Ishikawa (cell line): ENCODE data around the gene AP3B1.

Source experiments
- CEBPB ChIP-seq: IDR thresholded peaks from 2 replicates; pipeline ENCODE4 v1.6.1; 2012
- CREB1 ChIP-seq: IDR thresholded peaks from 2 replicates; pipeline ENCODE4 v1.6.1; 2012; ENCODE audit warnings: low read depth
- EGR1 ChIP-seq: IDR thresholded peaks from 2 replicates; pipeline ENCODE4 v1.6.1; 2012
- EP300 ChIP-seq: IDR thresholded peaks from 2 replicates; pipeline ENCODE4 v1.6.1; 2012; ENCODE audit warnings: borderline replicate concordance
- FOXM1 ChIP-seq: IDR thresholded peaks from 2 replicates; pipeline ENCODE4 v1.6.1; 2012; ENCODE audit warnings: low read depth, borderline replicate concordance
- MAX ChIP-seq: IDR thresholded peaks from 2 replicates; pipeline ENCODE4 v1.6.1; 2012
- NFIC ChIP-seq: IDR thresholded peaks from 2 replicates; pipeline ENCODE4 v1.6.1; 2012
- RAD21 ChIP-seq: IDR thresholded peaks from 2 replicates; pipeline ENCODE4 v1.6.1; 2012; ENCODE audit warnings: low read depth
- REST ChIP-seq: IDR thresholded peaks from 2 replicates; pipeline ENCODE4 v1.6.1; 2012; ENCODE audit warnings: low read depth, mild to moderate bottlenecking
- TAF1 ChIP-seq: IDR thresholded peaks from 2 replicates; pipeline ENCODE4 v1.6.1; 2012; ENCODE audit warnings: low read depth, mild to moderate bottlenecking
- TCF12 ChIP-seq: IDR thresholded peaks from 2 replicates; pipeline ENCODE4 v1.6.1; 2012; ENCODE audit warnings: low read depth
- TEAD4 ChIP-seq: IDR thresholded peaks from 2 replicates; pipeline ENCODE4 v1.6.1; 2012
- USF1 ChIP-seq: IDR thresholded peaks from 2 replicates; pipeline ENCODE4 v1.6.1; 2012
- YY1 ChIP-seq: IDR thresholded peaks from 2 replicates; pipeline ENCODE4 v1.6.1; 2012; ENCODE audit warnings: low read depth
- ZBTB7A ChIP-seq: IDR thresholded peaks from 2 replicates; pipeline ENCODE4 v1.6.1; 2012; ENCODE audit warnings: low read depth

AP3B1 gene

GRCh38 chr5:78327761-78328510, 33.4 kb upstream of the AP3B1 start:
- TF ChIP-seq NFIC (peak; percentile 75), ZBTB7A (no peak)

- TF ChIP-seq USF1 (no peak), NFIC (no peak), CEBPB (no peak), TAF1 (no peak), YY1 (no peak), CREB1 (no peak), REST (no peak), RAD21 (no peak), TEAD4 (no peak), EP300 (no peak), EGR1 (no peak), TCF12 (no peak), ZBTB7A (no peak), FOXM1 (no peak), MAX (no peak)
Observed at GRCh38 chr5:78326930-78327329, 32.4 kb upstream of the AP3B1 start.

GRCh38 chr5:78323241-78323640, 28.7 kb upstream of the AP3B1 start:
- TF ChIP-seq ZBTB7A, result no peak
- TF ChIP-seq EGR1, result no peak
- TF ChIP-seq REST, result no peak
- no peak for TF ChIP-seq NFIC
- TF ChIP-seq EP300, result no peak

GRCh38 chr5:78320401-78320800, 25.9 kb upstream of the AP3B1 start:
- TF ChIP-seq NFIC (no peak), RAD21 (peak; percentile 69)

GRCh38 chr5:78318337-78318736, 23.8 kb upstream of the AP3B1 start:
- TF ChIP-seq ZBTB7A (no peak), TCF12 (no peak), REST (no peak), EGR1 (no peak), CREB1 (no peak)

- no peak for TF ChIP-seq REST
- no peak for TF ChIP-seq USF1
- TF ChIP-seq TCF12, result no peak
- TF ChIP-seq NFIC, result no peak
- TF ChIP-seq TAF1, result no peak
- no peak for TF ChIP-seq CREB1
- TF ChIP-seq RAD21, result no peak
- TF ChIP-seq CEBPB, result no peak
- no peak for TF ChIP-seq EP300
- TF ChIP-seq YY1, result no peak
- TF ChIP-seq EGR1, result no peak
- TF ChIP-seq TEAD4, result no peak
- TF ChIP-seq ZBTB7A, result no peak
- no peak for TF ChIP-seq FOXM1
- no peak for TF ChIP-seq MAX
Observed at GRCh38 chr5:78317515-78317914, 23.0 kb upstream of the AP3B1 start.
